ENCODE data around the gene NUP88. TPM values are rescaled to one million over a fixed set of nuclear protein-coding genes. Genes with fewer than 3 reads are reported as not detected.

The NUP88 gene
- polyA plus RNA-seq, 1 donor from 2014 or later, result 86.5 TPM

DNA sequence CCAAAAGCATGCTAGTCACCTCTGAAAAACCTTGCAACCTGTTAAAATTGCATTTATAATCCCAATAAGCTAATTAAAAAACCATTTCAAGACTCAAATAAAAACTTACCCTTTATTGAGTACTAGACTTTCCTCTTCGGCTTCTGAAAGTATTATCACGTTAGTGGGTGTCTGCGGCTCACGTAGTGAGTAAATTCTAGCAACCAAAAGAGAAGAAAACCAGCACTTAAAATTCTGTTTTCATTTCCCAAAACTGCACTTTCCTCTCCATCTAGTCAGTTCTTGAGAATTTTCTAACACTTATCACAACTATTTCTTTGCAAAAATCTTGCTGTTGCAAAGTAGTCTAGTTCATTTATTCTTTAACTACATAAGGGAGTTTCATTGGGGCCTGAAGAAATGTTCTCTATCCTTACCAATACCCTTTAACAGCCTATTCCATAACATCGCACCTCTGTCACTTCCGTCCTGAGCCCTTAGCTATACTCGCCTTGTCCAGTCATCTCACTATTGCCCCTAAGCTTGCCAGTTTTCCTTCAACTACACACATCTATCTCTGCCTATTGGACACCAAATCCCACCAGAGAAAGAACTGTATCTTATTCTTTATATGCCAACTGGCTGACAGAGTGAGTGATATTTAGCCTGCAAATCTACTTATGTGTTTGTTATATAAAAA lies 8.7 kb downstream of the NUP88 start:
- H3K9me3 ChIP-seq (ENCODE audit: low read length), result no peaks in the 10 kb centered on the region
- no peak overlapping the region for H3K9ac ChIP-seq (ENCODE audit: low read length)
- H4K20me1 ChIP-seq (ENCODE audit: insufficient read depth), result no peaks in the 10 kb centered on the region
- no peaks in the 10 kb centered on the region for H3K27me3 ChIP-seq (ENCODE audit: insufficient read depth, low read depth, low read length)
- H3K4me2 ChIP-seq (ENCODE audit: low read length), result no peak overlapping the region
- TF ChIP-seq POLR2AphosphoS5 (IDR thresholded peaks at IDR 0.05) (no peak), TAF1 (IDR thresholded peaks at IDR 0.05; ENCODE audit: low read depth) (no peak), MXI1 (conservative IDR thresholded peaks at IDR 0.05; ENCODE audit: poor library complexity, severe bottlenecking) (no peak), EP300 (conservative IDR thresholded peaks at IDR 0.05; ENCODE audit: poor library complexity, severe bottlenecking) (no peak)
- no peaks in the 10 kb centered on the region for H3F3A ChIP-seq (ENCODE audit: insufficient read depth, low read length, poor library complexity, severe bottlenecking)
- H2AFZ ChIP-seq (ENCODE audit: low read depth, low read length), result no peak overlapping the region
- no peak overlapping the region for H3K4me3 ChIP-seq (ENCODE audit: low read length)
- no peaks in the 10 kb centered on the region for H3K9me2 ChIP-seq (ENCODE audit: insufficient read depth, low read length)
- no peak overlapping the region for H3K27ac ChIP-seq (ENCODE audit: low read length)
- H3K36me3 ChIP-seq (ENCODE audit: insufficient read depth, low read length), result peaks cover 3% of the 10 kb centered on the region
- H3K79me2 ChIP-seq (replicated peaks; ENCODE audit: insufficient read depth, low read length), result peaks cover 8% of the 10 kb centered on the region

DNA sequence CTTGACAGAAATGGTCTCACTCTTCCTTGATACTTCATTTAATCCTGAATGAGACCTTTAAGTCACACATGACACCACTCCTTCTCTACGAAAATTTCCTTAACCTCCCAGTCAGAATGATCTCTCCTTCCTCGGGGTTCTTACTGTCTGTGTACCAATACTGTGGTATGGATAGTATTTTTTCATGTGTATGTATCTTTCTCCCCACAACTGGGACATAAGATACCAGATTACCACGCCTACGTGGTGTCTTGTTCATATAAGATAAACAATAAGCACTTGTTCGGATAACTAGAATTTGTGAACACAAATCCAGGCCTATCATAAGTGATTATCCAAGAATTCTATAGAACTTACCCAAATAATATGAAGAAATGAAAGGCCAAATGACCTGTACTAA lies 11.3 kb downstream of the NUP88 start:
- no peaks in the 10 kb centered on the region for H3K79me2 ChIP-seq (replicated peaks; ENCODE audit: insufficient read depth, low read length)
- H2AFZ ChIP-seq (ENCODE audit: low read depth, low read length), result no peak overlapping the region
- H3K27me3 ChIP-seq (ENCODE audit: insufficient read depth, low read depth, low read length), result no peaks in the 10 kb centered on the region
- H3K27ac ChIP-seq (ENCODE audit: low read length), result no peak overlapping the region
- no peak overlapping the region for H3K9ac ChIP-seq (ENCODE audit: low read length)
- H3K4me2 ChIP-seq (ENCODE audit: low read length), result no peak overlapping the region
- H3K4me3 ChIP-seq (ENCODE audit: low read length), result no peak overlapping the region
- TF ChIP-seq MXI1 (conservative IDR thresholded peaks at IDR 0.05; ENCODE audit: poor library complexity, severe bottlenecking) (no peak), EZH2 (IDR thresholded peaks at IDR 0.05; ENCODE audit: borderline replicate concordance, insufficient read depth, low read length, poor library complexity, severe bottlenecking) (no peak), POLR2AphosphoS5 (IDR thresholded peaks at IDR 0.05) (no peak), TAF1 (IDR thresholded peaks at IDR 0.05; ENCODE audit: low read depth) (no peak), EP300 (conservative IDR thresholded peaks at IDR 0.05; ENCODE audit: poor library complexity, severe bottlenecking) (no peak), SMC3 (conservative IDR thresholded peaks at IDR 0.05; ENCODE audit: poor library complexity) (no peak), RAD21 (conservative IDR thresholded peaks at IDR 0.05) (no peak), CTCF (IDR thresholded peaks at IDR 0.05; ENCODE audit: poor library complexity, severe bottlenecking) (no peak)
- TF ChIP-seq, protein P1, sequence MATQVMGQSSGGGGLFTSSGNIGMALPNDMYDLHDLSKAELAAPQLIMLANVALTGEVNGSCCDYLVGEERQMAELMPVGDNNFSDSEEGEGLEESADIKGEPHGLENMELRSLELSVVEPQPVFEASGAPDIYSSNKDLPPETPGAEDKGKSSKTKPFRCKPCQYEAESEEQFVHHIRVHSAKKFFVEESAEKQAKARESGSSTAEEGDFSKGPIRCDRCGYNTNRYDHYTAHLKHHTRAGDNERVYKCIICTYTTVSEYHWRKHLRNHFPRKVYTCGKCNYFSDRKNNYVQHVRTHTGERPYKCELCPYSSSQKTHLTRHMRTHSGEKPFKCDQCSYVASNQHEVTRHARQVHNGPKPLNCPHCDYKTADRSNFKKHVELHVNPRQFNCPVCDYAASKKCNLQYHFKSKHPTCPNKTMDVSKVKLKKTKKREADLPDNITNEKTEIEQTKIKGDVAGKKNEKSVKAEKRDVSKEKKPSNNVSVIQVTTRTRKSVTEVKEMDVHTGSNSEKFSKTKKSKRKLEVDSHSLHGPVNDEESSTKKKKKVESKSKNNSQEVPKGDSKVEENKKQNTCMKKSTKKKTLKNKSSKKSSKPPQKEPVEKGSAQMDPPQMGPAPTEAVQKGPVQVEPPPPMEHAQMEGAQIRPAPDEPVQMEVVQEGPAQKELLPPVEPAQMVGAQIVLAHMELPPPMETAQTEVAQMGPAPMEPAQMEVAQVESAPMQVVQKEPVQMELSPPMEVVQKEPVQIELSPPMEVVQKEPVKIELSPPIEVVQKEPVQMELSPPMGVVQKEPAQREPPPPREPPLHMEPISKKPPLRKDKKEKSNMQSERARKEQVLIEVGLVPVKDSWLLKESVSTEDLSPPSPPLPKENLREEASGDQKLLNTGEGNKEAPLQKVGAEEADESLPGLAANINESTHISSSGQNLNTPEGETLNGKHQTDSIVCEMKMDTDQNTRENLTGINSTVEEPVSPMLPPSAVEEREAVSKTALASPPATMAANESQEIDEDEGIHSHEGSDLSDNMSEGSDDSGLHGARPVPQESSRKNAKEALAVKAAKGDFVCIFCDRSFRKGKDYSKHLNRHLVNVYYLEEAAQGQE (IDR thresholded peaks at IDR 0.05; ENCODE audit: borderline replicate concordance), result no peak
- H4K20me1 ChIP-seq (ENCODE audit: insufficient read depth), result no peaks in the 10 kb centered on the region
- H3K36me3 ChIP-seq (ENCODE audit: insufficient read depth, low read length), result peaks cover 8% of the 10 kb centered on the region
- no peaks in the 10 kb centered on the region for H3F3A ChIP-seq (ENCODE audit: insufficient read depth, low read length, poor library complexity, severe bottlenecking)
- no peaks in the 10 kb centered on the region for H3K9me3 ChIP-seq (ENCODE audit: low read length)
- no peaks in the 10 kb centered on the region for H3K9me2 ChIP-seq (ENCODE audit: insufficient read depth, low read length)
